Sciatic nerve (tissue), 2 donors: ENCODE results near the gene KLHL22. TPM values are rescaled to one million over a fixed set of nuclear protein-coding genes. Genes with fewer than 3 reads are reported as not detected.
A peak's percentile ranks its signal among the peaks of the same experiment; 100 is the strongest.
"Not testable (repeated sequence)": the region's sequence is repeated elsewhere in the genome, so short reads cannot be mapped to it uniquely, and the experiment has no call there.

Source experiments
- ATAC-seq: fragments of 200-7000 bp; cut with Tn5 transposase; one replicate; pipeline ENCODE4 v1.9.1; 2020; ENCODE audit warnings: mild to moderate bottlenecking, moderate library complexity
- DNase-seq: peaks from one replicate; pipeline ENCODE4 v3.0.0-alpha.2; 2020; ENCODE audit warnings: low spot score
- intact Hi-C: fragments of 100-400 bp; cut with DNase I; formaldehyde crosslinking; loops from one replicate; pipeline ENCODE4 v1.14.2; 2022
- total RNA-seq: library from RNA; stranded (reverse); fragmentation: NEBNext Ultra II Directional; extraction: Animal tissue kit (Norgen Biotek cat#: 25700); gene quantifications from one replicate; pipeline ENCODE4 v1.2.1, GENCODE V29; 2021
- donor health status: DM: no; HTN: no; CAD: no.
- donor health status: DM: no; HTN: no; CAD: no.

KLHL22 gene
- total RNA-seq, 1 donor from 2014 or later, result 28.0 TPM

DNA sequence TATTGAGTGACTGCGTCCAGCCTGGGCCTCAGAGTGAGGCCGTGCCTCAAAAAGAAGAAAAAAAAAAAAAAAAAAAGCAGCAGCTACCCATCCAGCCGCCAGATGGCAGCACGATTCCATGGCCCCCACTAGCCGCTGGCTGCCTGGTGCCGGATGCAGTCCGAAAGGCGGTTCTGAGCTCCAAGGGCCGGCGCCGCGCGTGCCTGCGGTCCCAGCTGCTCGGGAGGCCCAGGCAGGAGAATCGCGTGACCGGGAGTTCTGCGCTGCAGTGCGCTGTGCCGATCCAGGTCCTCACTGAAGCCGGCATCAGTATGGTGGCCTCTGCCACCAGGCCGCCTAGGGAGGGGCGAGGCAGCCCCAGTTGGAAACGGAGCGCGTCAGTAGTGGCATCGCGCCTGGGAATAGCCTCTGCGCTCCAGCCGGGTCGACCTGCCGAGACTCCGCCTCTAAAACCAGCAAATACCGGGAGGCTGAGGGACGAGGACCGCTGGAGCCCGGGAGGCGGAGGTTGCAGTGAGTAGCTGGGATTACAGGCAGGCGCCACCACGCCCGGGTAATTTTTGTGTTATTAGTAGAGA, 77.3 kb downstream of the KLHL22 start:
- DNase-seq (peak; percentile 92), ATAC-seq (peak; percentile 94)
- intact Hi-C loops, result no loop called here

DNA sequence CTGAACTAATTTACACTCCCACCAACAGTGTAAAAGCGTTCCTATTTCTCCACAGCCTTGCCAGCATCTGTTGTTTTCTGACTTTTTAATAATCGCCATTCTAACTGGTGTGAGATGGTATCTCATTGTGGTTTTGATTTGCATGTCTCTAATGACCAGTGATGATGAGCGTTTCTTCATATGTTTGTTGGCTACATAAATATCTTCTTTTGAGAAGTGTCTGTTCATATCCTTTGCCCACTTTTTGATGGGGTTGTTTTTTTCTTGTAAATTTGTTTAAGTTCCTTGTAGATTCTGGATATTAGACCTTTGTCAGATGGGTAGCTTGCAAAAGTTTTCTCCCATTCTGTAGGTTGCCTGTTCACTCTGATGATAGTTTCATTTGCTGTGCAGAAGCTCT, 79.9 kb downstream of the KLHL22 start:
- ATAC-seq, intact Hi-C loops, DNase-seq: not testable (repeated sequence)

DNA sequence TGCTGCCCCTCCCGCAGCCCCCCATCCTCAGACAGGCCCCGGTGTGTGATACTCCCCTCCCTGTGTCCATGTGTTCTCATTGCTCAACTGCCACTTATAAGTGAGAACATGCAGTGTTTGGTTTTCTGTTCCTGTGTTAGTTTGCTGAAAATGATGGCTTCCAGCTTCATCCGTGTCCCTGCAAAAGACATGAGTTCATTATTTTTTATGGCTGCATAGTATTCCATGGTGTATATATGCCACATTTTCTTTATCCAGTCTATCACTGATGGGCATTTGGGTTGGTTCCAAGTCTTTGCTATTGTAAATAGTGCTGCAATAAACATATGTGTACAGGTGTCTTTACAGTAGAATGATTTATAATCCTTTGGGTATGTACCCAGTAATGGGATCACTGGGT, 80.4 kb downstream of the KLHL22 start:
- ATAC-seq, intact Hi-C loops: not testable (repeated sequence)

DNA sequence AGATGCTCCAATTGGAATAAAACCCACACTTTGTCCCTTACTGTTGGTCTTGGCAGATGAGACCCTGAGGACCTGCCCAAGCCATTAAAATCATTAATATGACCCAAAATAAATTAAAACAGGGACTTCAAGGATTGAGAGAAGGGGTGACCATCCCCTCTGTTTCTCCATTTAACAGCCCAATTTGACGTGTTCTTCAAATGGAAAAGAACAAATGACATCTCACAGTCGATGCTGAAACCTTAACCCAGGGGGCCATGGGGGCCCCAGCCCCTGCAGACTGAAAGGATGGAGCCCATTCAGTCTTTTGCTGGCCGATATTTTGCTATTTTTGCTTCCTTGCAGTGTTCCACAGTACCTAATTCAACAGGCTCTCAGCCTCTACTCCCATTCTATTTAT, 81.1 kb downstream of the KLHL22 start:
- no peak for ATAC-seq
- intact Hi-C loops, result no loop called here
- DNase-seq, result no peak

More for the DNA sequence above, 80.4 kb downstream of the KLHL22 start:
- DNase-seq, result not testable (repeated sequence)

DNA sequence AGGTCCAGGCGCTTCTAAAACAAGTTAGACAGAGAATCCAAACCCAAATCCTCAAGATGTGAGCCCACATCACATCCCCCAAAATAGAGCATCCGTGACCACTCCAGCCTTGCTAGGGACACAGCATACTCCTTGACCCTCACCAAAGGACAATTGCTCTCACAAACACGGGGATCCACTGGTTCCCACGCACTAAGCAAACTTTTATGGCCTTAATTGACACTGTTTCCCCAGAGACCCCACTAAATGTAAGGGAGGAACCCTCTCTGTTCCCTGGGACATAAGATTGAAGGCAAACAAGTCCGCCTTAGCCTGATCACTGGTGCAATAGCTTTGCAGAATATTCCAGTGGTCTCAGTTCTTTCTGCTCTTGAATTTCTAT, 81.5 kb downstream of the KLHL22 start:
- ATAC-seq (no peak), DNase-seq (no peak)
- intact Hi-C loops, result no loop called here

DNA sequence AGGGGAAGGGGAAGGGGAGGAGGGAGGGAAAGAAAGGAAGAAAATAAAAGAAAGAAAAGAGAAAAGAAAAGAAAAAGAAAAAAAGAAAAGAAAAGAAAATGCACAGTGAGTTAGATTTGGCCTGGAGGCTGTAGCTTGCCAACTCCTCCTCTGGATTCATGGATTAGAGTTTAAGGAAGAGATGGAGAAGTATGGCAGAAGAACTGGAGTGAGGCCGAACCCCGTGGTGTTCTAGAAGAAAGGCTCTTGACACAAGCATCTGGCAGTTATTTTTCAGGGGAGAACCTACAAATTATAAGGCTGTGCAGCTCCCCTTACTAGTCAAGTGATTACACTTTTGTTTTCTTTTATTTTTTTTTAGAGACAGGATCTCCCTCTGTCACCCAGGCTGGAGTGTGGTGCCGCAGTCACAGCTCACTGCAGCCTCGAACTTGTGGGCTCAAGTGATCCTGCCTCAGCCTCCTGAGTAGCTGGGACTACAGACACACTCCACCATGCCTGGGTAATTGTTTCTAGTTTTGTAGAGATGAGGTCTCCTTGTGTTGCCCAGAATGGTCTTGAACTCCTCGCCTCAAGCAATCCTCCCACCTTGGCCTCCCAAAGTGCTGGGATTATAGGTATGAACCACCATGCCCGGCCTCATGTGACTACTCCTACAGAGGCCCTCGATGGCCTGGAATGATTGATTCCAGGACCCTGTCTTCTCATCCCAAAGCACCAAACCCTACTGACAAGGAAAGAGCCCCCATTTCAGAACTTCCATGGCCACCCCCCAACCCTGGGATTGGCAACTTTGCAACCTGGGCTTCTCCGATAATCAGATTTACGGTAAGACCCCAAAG, 82.2 kb downstream of the KLHL22 start:
- no peak for ATAC-seq
- no peak for DNase-seq
- intact Hi-C loops, result no loop called here

DNA sequence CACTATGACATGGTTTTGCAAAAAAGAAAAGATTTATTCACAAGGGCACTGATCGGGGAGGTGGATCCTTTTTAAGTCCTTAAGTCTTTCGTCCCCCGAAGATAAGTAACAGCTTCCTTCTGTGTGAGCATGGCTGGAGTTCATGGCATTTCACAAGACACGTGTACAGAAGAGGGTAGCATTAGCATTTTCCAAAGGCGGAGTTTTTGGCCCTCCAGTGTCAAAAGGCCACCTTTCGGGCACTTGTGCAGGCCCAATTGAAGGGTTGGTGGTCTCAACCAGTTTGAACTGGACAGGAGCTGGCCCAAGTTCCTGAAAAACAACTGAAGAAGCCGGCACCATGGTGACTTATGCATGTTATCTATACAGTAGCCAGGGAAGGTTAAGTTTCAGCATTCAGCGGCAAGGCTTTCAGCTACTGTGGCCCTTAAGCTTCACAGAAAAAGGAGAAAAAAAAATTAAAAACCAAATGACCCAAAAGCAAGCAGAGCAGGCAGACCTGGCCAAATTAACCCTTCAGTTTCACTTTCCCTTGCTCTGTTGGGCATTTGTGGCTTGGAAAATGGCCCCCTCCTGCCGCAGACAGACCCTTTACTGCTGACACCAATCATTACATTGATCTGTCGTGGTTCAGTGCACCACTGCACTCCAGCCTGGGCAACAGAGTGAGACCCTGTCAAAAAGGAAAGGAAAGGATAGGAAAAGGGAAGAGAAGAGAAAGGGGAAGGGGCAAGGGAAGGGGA, 83.0 kb downstream of the KLHL22 start:
- DNase-seq, result no peak
- ATAC-seq, result no peak
- intact Hi-C loops, result no loop called here

DNA sequence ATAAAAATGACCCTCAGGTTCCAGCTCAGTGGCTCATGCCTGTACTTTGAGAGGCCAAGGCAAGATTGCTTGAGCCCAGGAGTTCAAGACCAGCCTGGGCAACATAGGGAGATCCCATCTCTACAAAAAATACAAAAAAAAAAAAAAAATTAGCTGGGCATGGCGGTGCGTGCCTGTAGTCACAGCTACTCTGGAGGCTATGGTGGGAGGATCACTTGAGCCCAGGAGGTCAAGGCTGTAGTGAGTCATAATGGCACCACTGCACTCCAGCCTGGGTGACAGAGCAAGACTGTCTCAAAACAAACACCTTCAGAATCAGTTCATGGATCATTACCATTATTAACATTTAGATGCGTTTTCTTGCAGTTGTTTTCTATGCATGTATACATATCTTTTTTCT, 86.2 kb downstream of the KLHL22 start:
- DNase-seq, intact Hi-C loops, ATAC-seq: not testable (repeated sequence)

DNA sequence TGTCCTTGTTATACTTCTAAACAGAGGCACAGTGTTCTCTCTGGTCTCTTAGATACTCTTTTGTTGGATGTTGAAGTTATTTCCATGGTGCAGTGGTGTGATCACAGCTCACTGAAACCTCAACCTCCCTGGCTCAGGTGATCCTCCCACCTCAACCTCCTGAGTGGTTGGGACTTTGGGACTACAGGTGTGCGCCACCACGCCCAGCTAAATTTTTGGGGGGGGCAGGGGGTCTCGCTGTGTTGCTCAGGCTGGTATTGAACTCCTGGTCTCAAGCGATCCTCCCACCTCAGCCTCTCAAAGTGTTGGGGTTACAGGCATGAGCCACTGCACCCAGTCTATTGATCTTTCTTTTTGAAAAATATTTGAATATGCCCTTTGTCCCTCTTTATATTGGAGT, 86.7 kb downstream of the KLHL22 start:
- intact Hi-C loops, result no loop called here
- DNase-seq (no peak), ATAC-seq (no peak)

DNA sequence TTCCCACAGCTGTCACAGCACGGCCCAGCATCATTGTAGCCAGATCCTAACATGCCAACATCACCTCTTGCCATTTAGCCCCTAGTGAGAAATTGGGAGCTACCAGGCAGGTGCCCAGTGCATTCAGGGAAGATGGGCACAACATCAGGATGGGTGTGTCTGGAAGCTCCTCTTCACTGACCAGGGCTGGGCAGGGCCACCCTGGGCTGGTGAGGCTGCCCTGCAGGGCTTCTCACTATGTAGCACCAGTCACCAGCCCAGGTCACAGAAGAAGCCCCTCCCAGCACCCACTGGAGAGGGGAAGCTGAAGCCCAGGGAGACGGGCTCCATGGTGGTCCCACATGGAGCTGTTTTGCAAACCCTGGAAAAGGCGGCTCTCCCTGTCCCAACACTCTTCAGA, 87.8 kb downstream of the KLHL22 start:
- ATAC-seq, result no peak
- intact Hi-C loops, result no loop called here

DNA sequence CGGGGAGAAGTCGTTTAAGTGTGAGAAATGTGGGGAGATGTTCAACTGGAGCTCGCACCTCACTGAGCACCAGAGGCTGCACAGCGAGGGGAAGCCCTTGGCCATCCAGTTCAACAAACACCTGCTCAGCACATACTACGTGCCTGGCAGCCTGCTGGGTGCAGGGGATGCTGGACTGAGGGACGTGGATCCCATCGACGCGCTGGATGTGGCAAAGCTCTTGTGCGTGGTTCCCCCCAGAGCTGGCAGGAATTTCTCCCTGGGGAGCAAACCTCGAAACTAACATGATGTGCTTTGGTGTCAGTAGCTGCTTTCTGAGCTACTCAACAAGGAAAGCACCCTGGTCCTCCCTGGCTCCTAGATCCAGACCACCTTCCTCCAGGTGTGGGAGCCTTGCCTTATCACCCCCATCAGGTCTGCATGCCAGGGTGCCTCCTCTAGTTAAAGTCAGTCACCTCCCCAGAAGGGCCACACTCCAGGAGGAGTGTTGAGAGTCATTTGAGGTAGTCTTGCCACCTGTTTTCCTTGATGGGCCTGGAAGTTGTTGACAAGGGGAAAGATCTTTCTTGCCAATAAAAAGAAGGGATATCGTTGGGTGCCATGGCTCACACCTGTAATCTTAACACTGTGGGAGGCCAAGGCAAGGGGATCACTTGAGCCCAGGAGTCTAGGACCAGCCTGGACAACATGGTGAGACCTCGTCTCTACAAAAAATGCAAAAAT, 88.7 kb downstream of the KLHL22 start:
- DNase-seq (no peak), ATAC-seq (no peak)
- intact Hi-C loops, result no loop called here

More for the DNA sequence above, 87.8 kb downstream of the KLHL22 start:
- no peak for DNase-seq

DNA sequence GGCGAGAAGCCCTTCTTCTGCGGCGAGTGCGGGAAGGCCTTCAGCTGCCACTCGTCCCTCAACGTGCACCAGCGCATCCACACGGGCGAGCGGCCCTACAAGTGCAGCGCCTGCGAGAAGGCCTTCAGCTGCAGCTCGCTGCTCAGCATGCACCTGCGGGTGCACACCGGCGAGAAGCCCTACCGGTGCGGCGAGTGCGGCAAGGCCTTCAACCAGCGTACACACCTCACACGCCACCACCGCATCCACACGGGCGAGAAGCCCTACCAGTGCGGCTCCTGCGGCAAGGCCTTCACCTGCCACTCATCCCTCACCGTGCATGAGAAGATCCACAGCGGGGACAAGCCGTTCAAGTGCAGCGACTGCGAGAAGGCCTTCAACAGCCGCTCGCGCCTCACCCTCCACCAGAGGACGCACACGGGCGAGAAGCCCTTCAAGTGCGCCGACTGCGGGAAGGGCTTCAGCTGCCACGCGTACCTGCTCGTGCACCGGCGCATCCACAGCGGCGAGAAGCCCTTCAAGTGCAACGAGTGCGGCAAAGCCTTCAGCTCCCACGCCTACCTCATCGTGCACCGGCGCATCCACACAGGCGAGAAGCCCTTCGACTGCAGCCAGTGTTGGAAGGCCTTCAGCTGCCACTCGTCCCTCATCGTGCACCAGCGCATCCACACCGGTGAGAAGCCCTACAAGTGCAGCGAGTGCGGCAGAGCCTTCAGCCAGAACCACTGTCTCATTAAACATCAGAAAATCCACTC, 89.5 kb downstream of the KLHL22 start:
- no peak for ATAC-seq
- intact Hi-C loops, result no loop called here
- no peak for DNase-seq

DNA sequence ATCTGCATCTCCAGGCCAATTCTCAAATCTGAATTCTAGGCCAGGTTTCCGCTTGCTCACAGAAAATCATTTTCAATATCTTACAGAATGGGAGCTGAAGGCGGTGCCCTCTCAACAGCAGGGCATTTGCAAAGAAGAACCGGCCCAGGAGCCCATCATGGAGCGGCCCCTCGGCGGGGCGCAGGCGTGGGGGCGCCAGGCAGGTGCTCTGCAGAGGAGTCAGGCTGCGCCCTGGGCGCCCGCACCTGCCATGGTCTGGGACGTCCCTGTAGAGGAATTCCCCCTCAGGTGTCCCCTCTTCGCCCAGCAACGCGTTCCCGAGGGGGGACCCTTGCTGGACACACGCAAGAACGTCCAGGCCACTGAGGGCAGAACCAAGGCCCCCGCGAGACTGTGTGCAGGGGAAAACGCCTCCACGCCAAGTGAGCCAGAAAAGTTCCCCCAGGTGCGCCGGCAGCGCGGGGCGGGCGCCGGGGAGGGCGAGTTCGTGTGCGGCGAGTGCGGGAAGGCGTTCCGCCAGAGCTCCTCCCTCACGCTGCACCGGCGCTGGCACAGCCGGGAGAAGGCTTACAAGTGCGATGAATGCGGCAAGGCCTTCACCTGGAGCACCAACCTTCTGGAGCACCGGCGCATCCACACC, 90.2 kb downstream of the KLHL22 start:
- DNase-seq (no peak), ATAC-seq (no peak)
- intact Hi-C loops, result no loop called here

DNA sequence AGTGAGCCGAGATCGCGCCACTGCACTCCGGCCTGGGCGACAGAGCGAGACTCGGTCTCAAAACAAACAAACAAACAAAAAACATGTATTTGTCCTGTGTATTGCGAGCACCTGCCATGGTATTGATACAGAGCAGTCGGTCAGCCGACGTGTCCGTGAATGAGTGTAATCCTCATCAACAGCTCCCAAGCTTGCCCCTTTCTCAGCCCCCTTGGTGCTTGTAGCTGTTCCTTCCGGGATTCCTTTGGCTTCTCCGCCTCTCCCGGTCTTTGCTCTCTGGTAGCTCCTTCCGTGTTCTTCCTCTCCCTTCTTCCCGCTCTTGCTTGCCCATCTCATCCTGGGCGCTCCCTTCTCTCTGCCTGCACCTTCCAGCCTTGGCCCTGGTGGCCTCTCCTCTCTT, 90.7 kb downstream of the KLHL22 start:
- intact Hi-C loops, result no loop called here
- ATAC-seq (no peak), DNase-seq (no peak)

DNA sequence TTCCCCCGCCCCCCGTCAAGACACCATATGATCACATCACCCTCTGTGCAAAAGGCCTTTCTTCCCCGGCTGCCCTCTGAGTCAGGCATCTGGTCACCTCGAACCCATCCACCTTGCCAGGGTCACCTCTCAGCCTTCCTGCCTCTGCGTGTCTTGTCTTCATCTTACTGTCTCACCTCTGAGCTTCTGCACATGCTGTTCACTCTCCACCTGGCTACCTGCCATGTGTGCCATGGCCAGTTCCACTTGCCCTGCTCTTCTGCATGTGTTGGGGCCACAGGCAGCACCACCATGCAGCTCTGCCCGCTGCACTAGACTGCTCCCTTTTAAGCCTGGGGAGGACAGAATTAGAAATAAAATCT, 91.8 kb downstream of the KLHL22 start:
- ATAC-seq (no peak), DNase-seq (no peak)
- intact Hi-C loops, result no loop called here

DNA sequence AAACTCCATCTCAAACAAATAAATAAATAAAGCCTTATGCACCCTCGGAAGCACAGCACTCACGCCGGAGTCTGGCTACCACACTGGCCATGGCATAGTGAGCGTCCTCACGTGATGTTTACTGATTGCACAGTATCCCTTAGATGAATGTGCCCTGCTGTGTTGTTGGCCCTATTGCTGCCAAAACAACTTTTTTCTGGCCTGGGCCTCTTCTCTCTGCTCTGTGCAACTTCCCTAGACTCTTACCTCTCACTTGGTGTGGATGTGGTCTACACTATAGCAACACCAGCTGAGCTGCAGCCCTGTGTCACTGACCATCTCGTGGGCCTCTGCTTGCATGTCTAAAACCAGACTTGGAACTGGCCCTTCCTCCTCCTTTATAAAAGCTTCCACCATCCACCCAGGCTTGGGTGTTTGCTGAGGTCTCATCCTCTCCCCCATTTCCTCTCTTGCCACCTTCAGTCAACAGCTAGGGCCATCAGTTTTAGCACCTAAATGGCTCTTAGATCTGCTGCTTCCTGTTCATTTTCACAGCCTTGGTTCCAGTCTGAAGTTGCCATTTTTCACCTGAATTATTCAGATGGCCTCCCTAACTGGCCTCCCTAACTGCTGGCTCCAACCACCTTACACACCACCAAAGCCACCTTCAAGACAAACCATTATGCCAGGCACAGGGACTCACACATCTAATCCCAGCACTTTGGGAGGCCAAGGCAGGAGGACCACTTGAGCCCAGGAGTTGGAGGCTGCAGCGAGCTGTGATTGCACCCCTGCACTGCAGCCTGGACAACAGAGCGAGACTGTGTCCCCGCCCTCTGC, 92.4 kb downstream of the KLHL22 start:
- intact Hi-C loops, result no loop called here
- DNase-seq (no peak), ATAC-seq (no peak)

DNA sequence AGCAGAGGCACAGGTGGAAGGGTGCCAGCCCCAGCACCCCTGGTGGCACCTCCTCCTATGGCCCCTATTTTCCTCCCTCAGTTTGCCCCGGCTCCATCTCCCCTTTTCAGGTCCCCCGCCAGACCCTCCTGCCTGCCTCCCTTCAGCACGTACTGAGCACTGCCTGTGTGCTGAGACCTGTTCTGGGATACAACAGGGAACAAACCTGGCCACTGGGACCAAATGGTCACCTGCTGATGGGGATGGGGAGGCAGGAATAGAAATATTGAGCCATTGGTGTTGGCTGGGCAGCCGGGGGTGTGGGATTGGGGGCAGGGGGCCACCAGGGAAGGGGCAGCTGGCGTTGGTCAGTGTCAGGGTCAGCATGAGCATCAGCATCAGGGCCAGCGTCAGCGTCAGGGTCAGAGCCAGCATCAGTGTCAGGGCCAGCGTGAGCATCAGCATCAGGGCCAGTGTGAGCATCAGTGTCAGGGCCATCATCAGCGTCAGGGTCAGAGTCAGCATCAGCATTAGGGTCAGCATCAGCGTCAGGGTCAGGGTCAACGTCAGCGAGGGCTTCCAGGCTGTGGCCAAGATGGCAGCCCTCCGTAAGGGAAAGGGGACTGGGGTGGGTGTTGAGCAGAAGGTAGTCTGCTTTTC, 94.1 kb downstream of the KLHL22 start:
- intact Hi-C loops, result no loop called here
- DNase-seq, result no peak
- no peak for ATAC-seq
